ENCODE measurements around the gene DZIP3.

DNA sequence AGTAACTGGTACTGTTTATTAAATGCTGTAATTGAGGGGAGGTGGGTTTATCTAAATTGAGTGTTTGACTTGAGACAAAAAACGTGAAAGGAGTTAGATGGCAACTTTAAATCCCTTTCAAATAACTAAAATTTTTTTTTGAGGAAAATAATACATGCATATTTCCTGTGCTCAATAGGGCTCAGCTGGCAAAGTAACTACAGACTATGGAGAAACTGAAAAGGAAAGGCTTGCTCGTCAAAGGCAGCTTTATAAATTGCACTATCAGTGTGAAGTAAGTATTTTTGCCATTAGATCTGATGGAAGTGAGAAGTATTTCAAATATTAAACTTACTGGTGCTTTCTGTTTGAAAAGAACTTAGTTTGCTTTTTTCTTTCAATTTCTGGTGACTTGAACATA, 72.2 kb downstream of the DZIP3 start:
- TF ChIP-seq EP300 (IDR thresholded peaks at IDR 0.05) (no peak), CTCF (IDR thresholded peaks at IDR 0.05) (no peak), POLR2A (IDR thresholded peaks at IDR 0.05) (no peak)
